IPS DF 6.9 (cell line): ENCODE measurements around the gene PKD1L1.

Experiments used
- DNase-seq: peaks from one replicate; pipeline ENCODE4 v3.0.0-alpha.2; 2013; ENCODE audit warnings: low read depth, low spot score
- H3K27ac ChIP-seq: one replicate; pipeline ENCODE4 v1.5.1; 2013; ENCODE audit warnings: low read length, control low read depth
- H3K27me3 ChIP-seq: 2 replicates; pipeline ENCODE4 v1.6.1; 2013; ENCODE audit warnings: mild to moderate bottlenecking, low read length; ENCODE audit not compliant: control insufficient read depth, insufficient read depth
- H3K36me3 ChIP-seq: 2 replicates; pipeline ENCODE4 v1.6.1; 2013; ENCODE audit warnings: low read length; ENCODE audit not compliant: control insufficient read depth, insufficient read depth
- H3K4me1 ChIP-seq: 2 replicates; pipeline ENCODE4 v1.6.1; 2013; ENCODE audit warnings: low read length; ENCODE audit not compliant: control insufficient read depth, insufficient read depth
- H3K4me3 ChIP-seq: 2 replicates; pipeline ENCODE4 v1.5.1; 2013; ENCODE audit warnings: mild to moderate bottlenecking, low read length
- H3K9me3 ChIP-seq: 2 replicates; pipeline ENCODE4 v1.6.1; 2013; ENCODE audit warnings: low read length, inconsistent platforms; ENCODE audit not compliant: control insufficient read depth, insufficient read depth
- WGBS: extraction: QIAGEN DNeasy Blood & Tissue Kit; methylation state at CpG from one replicate; pipeline ENCODE4 v1.1.7; 2013; ENCODE audit warnings: mixed read lengths, missing lambda C conversion rate; ENCODE audit not compliant: insufficient read length, insufficient coverage; 5-methylcytosine and 5-hydroxymethylcytosine counted together

The PKD1L1 gene

DNA sequence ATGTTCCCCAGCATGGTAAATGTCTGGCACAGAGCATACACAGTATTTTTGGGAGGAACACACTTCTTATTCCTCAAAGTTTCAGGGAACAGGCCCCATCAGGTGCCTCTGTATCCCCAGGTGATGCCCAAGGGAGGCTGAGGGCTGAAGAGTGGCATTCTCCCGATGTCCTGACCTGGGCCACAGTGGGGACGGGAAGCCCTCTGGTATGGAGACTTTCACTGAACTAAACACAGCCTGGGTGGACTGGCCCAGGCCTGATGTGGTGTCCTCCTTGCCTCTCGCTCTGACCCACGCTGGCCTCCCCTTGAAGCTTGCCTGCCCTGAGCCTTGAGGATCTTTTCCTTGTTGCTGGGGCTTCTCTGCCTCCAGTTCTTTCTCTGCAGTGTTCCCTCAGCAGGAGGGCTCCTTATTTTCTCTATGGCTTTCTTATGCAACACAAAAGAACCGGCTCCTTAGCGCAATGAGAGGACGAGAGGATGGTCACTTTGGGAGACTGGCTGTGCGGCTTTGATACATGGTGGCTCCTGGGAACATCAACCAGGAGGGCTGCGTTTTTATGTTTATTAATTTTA lies 208.9 kb downstream of the PKD1L1 start:
- WGBS: no CpG with 5 or more reads among the region's 9 CpGs
- Histone ChIP-seq H3K9me3 (no peaks in the 10 kb centered on the region), H3K4me1 (0 out of 2 replicates have a peak, but pooled peaks cover 2% of the 10 kb centered on the region), H3K4me3 (no peak overlapping the region), H3K27ac (no peak overlapping the region), H3K27me3 (no peaks in the 10 kb centered on the region), H3K36me3 (no peaks in the 10 kb centered on the region)
- DNase-seq: no peak

- no peak overlapping the region for H3K27ac ChIP-seq
- no peaks in the 10 kb centered on the region for H3K27me3 ChIP-seq
- no peaks in the 10 kb centered on the region for H3K9me3 ChIP-seq
- no peaks in the 10 kb centered on the region for H3K4me1 ChIP-seq
- WGBS: no CpG with 5 or more reads among the region's 6 CpGs
- H3K36me3 ChIP-seq: no peaks in the 10 kb centered on the region
- no peak overlapping the region for H3K4me3 ChIP-seq
- DNase-seq: no peak
These were observed 209.6 kb downstream of the PKD1L1 start for GRCh38 chr7:47738563-47739166.

DNA sequence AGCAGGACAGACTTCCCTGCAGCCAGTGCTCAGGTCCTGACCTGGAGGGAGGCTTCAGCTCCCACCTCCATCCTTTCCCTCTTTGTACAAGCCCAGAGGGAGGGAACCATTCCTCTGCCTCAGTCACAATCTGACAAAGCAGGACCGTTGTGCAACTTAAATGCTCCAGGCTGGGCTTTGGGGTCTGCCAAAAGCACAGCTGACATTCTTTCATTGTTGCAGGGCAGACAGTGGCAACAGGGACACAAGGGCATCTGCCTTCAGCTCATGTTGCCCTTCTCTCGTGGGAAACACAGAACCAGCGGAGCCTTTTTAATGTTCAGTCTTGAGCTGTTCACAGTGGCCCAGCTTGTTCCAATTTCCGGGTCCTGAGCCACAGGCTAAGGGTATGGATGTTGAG lies 210.7 kb downstream of the PKD1L1 start:
- no CpG with 5 or more reads among the region's 4 CpGs for whole genome bisulfite sequencing
- no peak overlapping the region for H3K27ac ChIP-seq
- H3K4me1 ChIP-seq: no peaks in the 10 kb centered on the region
- no peak overlapping the region for H3K4me3 ChIP-seq
- no peaks in the 10 kb centered on the region for H3K27me3 ChIP-seq
- no peak for DNase-seq
- H3K9me3 ChIP-seq: no peaks in the 10 kb centered on the region
- no peaks in the 10 kb centered on the region for H3K36me3 ChIP-seq

DNA sequence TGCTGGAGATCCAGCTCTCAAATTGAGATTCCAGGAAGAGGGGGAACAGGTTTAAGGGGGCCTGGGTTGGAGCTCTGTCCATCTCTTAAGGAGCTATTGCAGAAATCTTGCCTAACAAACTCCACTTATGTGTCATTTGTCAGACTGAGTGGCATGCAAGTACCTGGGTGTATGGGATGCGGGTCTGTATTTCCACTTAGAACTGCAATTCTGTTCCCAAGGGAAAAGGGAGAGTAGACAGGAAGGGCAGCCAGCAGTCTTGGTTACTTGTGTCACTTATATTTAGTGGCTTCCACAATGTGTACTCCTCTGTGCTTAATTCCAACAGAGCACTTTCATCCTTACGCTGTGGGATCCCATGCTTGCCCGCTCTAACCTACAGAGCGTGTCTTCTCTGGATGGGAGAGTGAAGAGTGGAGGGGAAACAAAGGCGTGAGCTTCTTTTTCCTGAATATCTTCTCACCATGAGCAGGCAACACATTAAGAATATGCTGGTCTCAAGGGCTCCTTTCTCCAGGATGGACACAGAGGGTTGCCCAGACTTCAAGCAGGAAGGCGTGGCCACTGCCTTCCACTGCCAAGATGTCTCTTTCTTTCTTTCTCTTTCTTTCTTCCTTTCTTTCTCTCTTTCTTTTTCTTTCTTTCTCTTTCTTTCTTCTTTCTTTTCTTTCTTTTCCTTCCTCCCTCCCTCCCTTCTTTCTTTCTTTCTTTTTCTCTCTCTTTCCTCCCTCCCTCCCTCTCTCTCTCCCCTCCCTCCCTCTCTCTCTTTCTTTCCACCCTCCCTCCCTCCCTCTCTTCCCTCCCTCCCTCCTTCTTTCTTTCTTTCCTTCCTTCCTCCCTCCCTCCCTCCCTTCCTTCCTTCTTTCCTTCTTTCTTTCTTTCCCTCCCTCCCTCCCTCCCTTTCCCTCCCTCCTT lies 212.6 kb downstream of the PKD1L1 start:
- no peaks in the 10 kb centered on the region for H3K36me3 ChIP-seq
- WGBS: no CpG with 5 or more reads among the region's 6 CpGs
- no peak overlapping the region for H3K4me3 ChIP-seq
- no peaks in the 10 kb centered on the region for H3K9me3 ChIP-seq
- H3K27me3 ChIP-seq: no peaks in the 10 kb centered on the region
- H3K4me1 ChIP-seq: no peaks in the 10 kb centered on the region
- no peak for DNase-seq
- no peak overlapping the region for H3K27ac ChIP-seq

DNA sequence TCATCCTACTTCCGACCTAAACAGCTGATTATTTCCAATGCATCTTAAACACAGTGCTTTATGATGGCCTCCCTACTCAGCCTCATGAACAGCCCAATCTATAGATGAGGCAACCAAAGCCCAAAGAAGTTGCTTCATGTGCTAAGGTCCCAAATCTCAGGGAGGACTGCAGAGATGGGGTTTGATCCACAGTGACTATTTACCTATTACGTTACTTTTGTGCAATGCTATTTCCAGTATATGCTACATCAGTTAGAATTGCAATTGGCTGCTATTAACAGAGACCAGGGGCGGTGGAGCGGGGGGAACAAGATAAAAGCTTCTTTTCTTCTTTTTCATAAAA lies 213.3 kb downstream of the PKD1L1 start:
- no peak for DNase-seq
- no peaks in the 10 kb centered on the region for H3K4me1 ChIP-seq
- no CpG with 5 or more reads among the region's 4 CpGs for WGBS
- H3K4me3 ChIP-seq: no peak overlapping the region
- H3K27ac ChIP-seq: no peak overlapping the region
- no peaks in the 10 kb centered on the region for H3K9me3 ChIP-seq
- no peaks in the 10 kb centered on the region for H3K36me3 ChIP-seq
- no peaks in the 10 kb centered on the region for H3K27me3 ChIP-seq

DNA sequence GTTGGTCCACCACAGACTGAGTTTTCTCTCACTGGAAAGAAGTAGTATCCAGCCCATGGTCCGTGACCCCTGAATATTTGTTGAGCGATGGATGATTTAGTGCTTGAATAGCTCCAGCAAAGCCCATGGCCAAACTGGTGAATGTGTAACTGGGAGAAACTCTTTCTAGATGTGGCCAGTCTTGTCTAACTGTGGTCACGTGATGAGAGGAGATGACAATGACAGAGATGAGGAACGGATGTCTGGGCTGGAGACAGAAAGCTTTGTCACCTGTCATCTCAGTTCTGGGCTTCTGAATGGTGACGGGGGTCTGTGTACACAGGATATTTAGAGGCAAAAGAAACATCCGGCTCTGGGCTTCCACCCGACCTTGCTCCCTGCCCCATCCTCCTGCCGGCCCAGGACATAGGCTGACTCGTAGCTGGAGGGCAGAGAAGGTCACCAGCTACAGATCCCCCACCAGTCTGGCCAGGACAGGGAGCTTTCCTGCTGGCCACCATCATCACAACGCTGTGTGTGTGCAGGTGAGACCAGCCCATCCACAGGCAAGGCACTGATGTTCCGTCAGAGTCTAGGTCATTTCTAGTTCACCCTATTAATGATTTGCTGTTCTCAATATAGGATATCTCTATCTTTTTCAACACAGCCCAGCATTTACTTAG lies 213.8 kb downstream of the PKD1L1 start:
- no peak for DNase-seq
- H3K4me1 ChIP-seq: no peaks in the 10 kb centered on the region
- H3K27ac ChIP-seq: no peak overlapping the region
- no peak overlapping the region for H3K4me3 ChIP-seq
- WGBS: no CpG with 5 or more reads among the region's 11 CpGs
- no peaks in the 10 kb centered on the region for H3K9me3 ChIP-seq
- H3K27me3 ChIP-seq: no peaks in the 10 kb centered on the region
- no peaks in the 10 kb centered on the region for H3K36me3 ChIP-seq

DNA sequence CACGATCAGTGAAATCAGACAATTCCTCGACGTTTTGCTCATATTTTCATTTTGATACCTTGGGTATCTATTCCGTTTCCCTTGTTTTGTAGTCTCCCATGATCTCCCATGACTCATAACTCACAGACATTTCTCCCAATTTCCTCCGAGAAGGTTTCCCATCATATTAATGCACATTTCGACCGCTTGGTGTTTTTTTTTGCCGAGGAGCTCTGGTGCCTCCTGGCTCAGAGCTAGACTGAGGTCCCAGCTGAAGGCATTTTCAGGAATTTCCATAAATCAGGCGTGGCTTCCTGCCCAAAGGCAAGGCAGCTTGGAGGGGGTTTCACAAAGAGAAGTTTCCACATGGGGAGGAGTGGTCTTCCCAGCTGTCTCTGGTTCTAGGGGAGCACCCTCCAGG lies 218.1 kb downstream of the PKD1L1 start:
- no peak overlapping the region for H3K27ac ChIP-seq
- H3K36me3 ChIP-seq: no peaks in the 10 kb centered on the region
- H3K9me3 ChIP-seq: no peaks in the 10 kb centered on the region
- H3K27me3 ChIP-seq: no peaks in the 10 kb centered on the region
- DNase-seq: no peak
- no peak overlapping the region for H3K4me3 ChIP-seq
- no CpG with 5 or more reads among the region's 9 CpGs for WGBS
- peaks cover 1% of the 10 kb centered on the region for H3K4me1 ChIP-seq

DNA sequence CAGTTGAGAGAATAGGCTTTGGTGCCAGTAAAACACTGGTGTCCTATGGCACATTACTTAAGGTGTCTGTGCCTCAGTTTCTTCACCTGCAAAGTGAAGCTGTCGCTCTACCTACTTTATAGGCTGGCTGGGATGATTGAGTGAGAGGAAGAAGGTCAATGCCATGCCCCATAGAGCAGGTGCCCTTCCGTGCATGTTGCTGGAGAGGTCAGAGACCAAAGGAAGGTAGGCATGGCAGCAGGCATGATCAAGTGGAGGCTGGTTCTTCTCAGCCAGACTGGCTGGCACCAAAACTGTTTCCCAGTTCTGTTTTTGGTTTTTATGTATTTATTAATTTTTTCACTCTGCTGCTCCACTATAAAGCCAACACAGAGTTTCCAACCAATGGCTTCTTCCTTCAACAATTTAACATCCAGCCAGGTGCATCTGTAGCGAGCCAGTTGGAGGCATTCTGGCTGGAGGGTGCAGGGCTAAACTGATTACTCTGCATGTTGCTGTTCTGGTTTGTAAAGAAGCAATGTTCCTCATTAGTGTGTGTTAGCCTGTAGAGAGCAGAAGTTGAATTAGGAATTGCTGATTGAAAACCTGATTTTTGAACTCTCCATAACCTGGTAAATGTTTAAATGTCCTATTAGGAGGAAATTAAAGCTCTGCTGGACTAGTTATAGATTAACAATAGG lies 222.1 kb downstream of the PKD1L1 start:
- peaks cover 7% of the 10 kb centered on the region for H3K4me1 ChIP-seq
- DNase-seq: no peak
- WGBS: no CpG with 5 or more reads among the region's 3 CpGs
- no peak overlapping the region for H3K27ac ChIP-seq
- H3K9me3 ChIP-seq: no peaks in the 10 kb centered on the region
- no peaks in the 10 kb centered on the region for H3K27me3 ChIP-seq
- no peak overlapping the region for H3K4me3 ChIP-seq
- no peaks in the 10 kb centered on the region for H3K36me3 ChIP-seq

- Histone ChIP-seq H3K27me3 (no peaks in the 10 kb centered on the region), H3K27ac (no peak overlapping the region), H3K4me3 (no peak overlapping the region), H3K4me1 (peaks cover 7% of the 10 kb centered on the region), H3K9me3 (no peaks in the 10 kb centered on the region), H3K36me3 (no peaks in the 10 kb centered on the region)
- WGBS: no CpG with 5 or more reads among the region's 4 CpGs
- DNase-seq: no peak
These were observed 223.1 kb downstream of the PKD1L1 start for GRCh38 chr7:47725031-47725780.
